Motor neuron (in vitro differentiated cells): Measurements from ENCODE around the gene ITIH4. TPM values are rescaled to one million over a fixed set of nuclear protein-coding genes. Genes with fewer than 3 reads are reported as not detected.

ENCODE experiments used
- ATAC-seq, 8 experiments: fragments of 200-7000 bp; cut with Tn5 transposase; replicated peaks in 6 of 8; 2 replicates each; pipeline ENCODE4 v1.8.0; 2021; ENCODE audit warnings: mild to moderate bottlenecking in 8 of 8, moderate library complexity in 8 of 8
- H3K27ac ChIP-seq, 2 donors: fragments of 250-450 bp; sonication (Bioruptor Pico); 2 replicates each; pipeline ENCODE4 v1.9.0; 2021; ENCODE audit warnings: antibody characterized with exemption in 2 of 2, mild to moderate bottlenecking in 2 of 2, moderate library complexity in 1 of 2
- H3K4me1 ChIP-seq, 2 donors: fragments of 250-450 bp; sonication (Bioruptor Pico); replicated peaks in 1 of 2; 2 replicates each; pipeline ENCODE4 v1.6.1; 2021; ENCODE audit warnings: antibody characterized with exemption in 2 of 2, mild to moderate bottlenecking in 2 of 2, moderate library complexity in 1 of 2
- H3K4me3 ChIP-seq, 5 donors: fragments of 250-450 bp; sonication (Bioruptor Pico); 2 replicates each; pipeline ENCODE4 v1.9.0; 2021; ENCODE audit warnings: antibody characterized with exemption in 5 of 5, mild to moderate bottlenecking in 5 of 5, moderate library complexity in 4 of 5
- WGBS, 10 experiments: fragments of 450-650 bp; shearing (Covaris generic); methylation state at CpG; one replicate each; pipeline ENCODE4 v1.0.0; 2022; 5-methylcytosine and 5-hydroxymethylcytosine counted together
- in situ Hi-C, 9 experiments: fragments of 400-800 bp; cut with MboI; loops; one replicate each; pipeline ENCODE4 v1.15.0; 2021; ENCODE audit warnings: low sequenced_read_pairs in 9 of 9, low pct_unique_long_range_greater_than_20kb in 2 of 9; ENCODE audit not compliant: unreplicated experiment in 9 of 9
- total RNA-seq, 8 experiments: library from RNA; unstranded; fragments of 300-600 nt; gene quantifications; 2 replicates each; pipeline versions ENCODE4 v1.2.3 to v1.2.4, GENCODE V29; 2022

Gene ITIH4
- total RNA-seq, 8 experiments from 2014 or later: 1.4 to 7.0 (median 2.6) TPM

- peak in 2 of 8 experiments; percentile 32 to 36 for ATAC-seq
- H3K4me1 ChIP-seq: peaks cover 4 to 31% of the 10 kb centered on the region in 2 donors
- 63 to 100% (median 84%) methylated on average over 1 to 14 of the region's 15 CpGs; no CpG with 5 or more reads in 2 of the 10 experiments for WGBS, 10 experiments
- H3K27ac ChIP-seq: no peak overlapping the region
- H3K4me3 ChIP-seq: no peak overlapping the region
- in situ Hi-C loops: no loop called here
Measured at GRCh38 chr3:52846432-52846965, 16.0 kb upstream of the ITIH4 start.

- 74 to 100% (median 90%) methylated on average over 1 to 3 of the region's 7 CpGs; no CpG with 5 or more reads in 4 of the 10 experiments for WGBS, 10 experiments
- in situ Hi-C loops: no loop called here
- H3K27ac ChIP-seq: no peak overlapping the region
- ATAC-seq: peak in 3 of 8 experiments; percentile 24 to 53 (median 26)
- no peak overlapping the region for H3K4me3 ChIP-seq
- H3K4me1 ChIP-seq: peaks cover 4 to 31% of the 10 kb centered on the region in 2 donors
Measured at GRCh38 chr3:52845691-52846431, 15.4 kb upstream of the ITIH4 start.

- H3K4me1 ChIP-seq: peaks cover 4 to 31% of the 10 kb centered on the region in 2 donors
- WGBS, 10 experiments: 33 to 54% (median 40%) methylated on average over 1 to 6 of the region's 6 CpGs; no CpG with 5 or more reads in 5 of the 10 experiments
- H3K4me3 ChIP-seq: no peak overlapping the region
- ATAC-seq: peak in 7 of 8 experiments; percentile 28 to 69 (median 50)
- in situ Hi-C loops: no loop called here
- no peak overlapping the region for H3K27ac ChIP-seq
Measured at GRCh38 chr3:52845157-52845556, 14.7 kb upstream of the ITIH4 start.

GRCh38 chr3:52844290-52844975 lies 14.0 kb upstream of the ITIH4 start:
- Histone ChIP-seq H3K4me3 (no peak overlapping the region), H3K4me1 (peaks cover 4 to 31% of the 10 kb centered on the region in 2 donors), H3K27ac (no peak overlapping the region)
- in situ Hi-C loops: no loop called here
- no peak for ATAC-seq
- WGBS, 10 experiments: 74 to 100% (median 88%) methylated on average over 1 to 10 of the region's 18 CpGs; no CpG with 5 or more reads in 2 of the 10 experiments

- peaks cover 4 to 31% of the 10 kb centered on the region in 2 donors for H3K4me1 ChIP-seq
- no peak overlapping the region for H3K27ac ChIP-seq
- ATAC-seq: no peak
- H3K4me3 ChIP-seq: no peak overlapping the region
- 0 to 100% (median 94%) methylated on average over 1 to 2 of the region's 2 CpGs; no CpG with 5 or more reads in 4 of the 10 experiments for WGBS, 10 experiments
- in situ Hi-C loops: no loop called here
Measured at GRCh38 chr3:52843881-52844280, 13.4 kb upstream of the ITIH4 start.

GRCh38 chr3:52843108-52843865 lies 12.8 kb upstream of the ITIH4 start:
- Histone ChIP-seq H3K4me3 (no peak overlapping the region), H3K4me1 (peaks cover 4 to 31% of the 10 kb centered on the region in 2 donors), H3K27ac (no peak overlapping the region)
- in situ Hi-C loops: no loop called here
- peak in 7 of 8 experiments; percentile 21 to 60 (median 53) for ATAC-seq
- WGBS, 10 experiments: 26 to 90% (median 58%) methylated on average over 2 to 11 of the region's 20 CpGs; no CpG with 5 or more reads in 3 of the 10 experiments

- H3K27ac ChIP-seq: no peak overlapping the region
- in situ Hi-C loops: no loop called here
- ATAC-seq: no peak
- no peak overlapping the region for H3K4me3 ChIP-seq
- 65 to 100% (median 83%) methylated on average over 1 to 6 of the region's 7 CpGs; no CpG with 5 or more reads in 3 of the 10 experiments for WGBS, 10 experiments
- H3K4me1 ChIP-seq: peaks cover 4 to 31% of the 10 kb centered on the region in 2 donors
Measured at GRCh38 chr3:52842424-52842823, 12.0 kb upstream of the ITIH4 start.

GRCh38 chr3:52841981-52842340 lies 11.5 kb upstream of the ITIH4 start:
- Histone ChIP-seq H3K4me3 (no peak overlapping the region), H3K27ac (no peak overlapping the region), H3K4me1 (peaks cover 4 to 31% of the 10 kb centered on the region in 2 donors)
- in situ Hi-C loops: no loop called here
- 0 to 100% (median 79%) methylated on average over 1 to 8 of the region's 12 CpGs; no CpG with 5 or more reads in 5 of the 10 experiments for WGBS, 10 experiments
- no peak for ATAC-seq

GRCh38 chr3:52841211-52841980 lies 10.9 kb upstream of the ITIH4 start:
- H3K4me3 ChIP-seq: no peak overlapping the region
- peaks cover 4 to 31% of the 10 kb centered on the region in 2 donors for H3K4me1 ChIP-seq
- in situ Hi-C loops: no loop called here
- ATAC-seq: no peak
- H3K27ac ChIP-seq: no peak overlapping the region
- WGBS, 10 experiments: 60 to 100% (median 96%) methylated on average over 1 to 8 of the region's 12 CpGs; no CpG with 5 or more reads in 3 of the 10 experiments

- peaks cover 8 to 36% of the 10 kb centered on the region in 2 donors for H3K4me1 ChIP-seq
- WGBS, 10 experiments: 79 to 100% (median 89%) methylated on average over 1 to 20 of the region's 23 CpGs; no CpG with 5 or more reads in 2 of the 10 experiments
- no peak overlapping the region for H3K4me3 ChIP-seq
- in situ Hi-C loops: no loop called here
- ATAC-seq: no peak
- H3K27ac ChIP-seq: no peak overlapping the region
Measured at GRCh38 chr3:52839892-52840545, 9.5 kb upstream of the ITIH4 start.

GRCh38 chr3:52839268-52839575 lies 8.8 kb upstream of the ITIH4 start:
- in situ Hi-C loops: no loop called here

More at GRCh38 chr3:52839268-52839575, 8.8 kb upstream of the ITIH4 start:
- Histone ChIP-seq H3K27ac (no peak overlapping the region), H3K4me1 (peaks cover 16 to 37% of the 10 kb centered on the region in 2 donors), H3K4me3 (no peak overlapping the region)
- 64 to 100% (median 82%) methylated on average over 1 to 2 of the region's 2 CpGs; no CpG with 5 or more reads in 4 of the 10 experiments for WGBS, 10 experiments
- ATAC-seq: no peak
